A549 (cell line): ENCODE data around the gene SLC37A2. TPM values are rescaled to one million over a fixed set of nuclear protein-coding genes. Genes with fewer than 3 reads are reported as not detected.

Experiments used
- ATAC-seq, 2 experiments: fragments of 200-7000 bp in 1 of 2; fragments of >200 bp in 1 of 2; cut with Nextera tagmentation in 1 of 2; cut with Tn5 transposase in 1 of 2; 3 replicates each; pipeline versions ENCODE4 v1.8.0 to v1.9.1; 2018 to 2020; ENCODE audit warnings: mild to moderate bottlenecking in 1 of 2, moderate library complexity in 1 of 2
- CTCF ChIA-PET: fragments of 300-600 bp; sonication (Branson Sonifier 250); formaldehyde crosslinking; extraction: SDS; loops from one replicate; lab custom pipeline; 2021; ENCODE audit warnings: antibody characterized with exemption, inconsistent platforms; lab: Yijun Ruan, JAX
- POLR2A ChIA-PET: fragments of 350-600 bp; formaldehyde crosslinking; extraction: SDS; loops from one replicate; lab custom pipeline; 2021; ENCODE audit warnings: antibody characterized with exemption, inconsistent platforms; lab: Yijun Ruan, JAX
- DNase-seq, 2 experiments: peaks; one replicate each; pipeline versions ENCODE4 v3.0.0 to v3.0.0-alpha.2; 2011 to 2016; ENCODE audit warnings: low read depth in 1 of 2, low spot score in 1 of 2
- FAIRE-seq: peaks from 2 replicates; lab custom pipeline; 2011; peaks lifted over from hg19 to GRCh38; lab: Jason Lieb, UNC
- H3K27ac ChIP-seq, 2 experiments: fragments of >200 bp; sonication (Bioruptor Twin); formaldehyde crosslinking; 3 replicates each; pipeline ENCODE4 v1.5.1; 2016 to 2017
- H3K4me1 ChIP-seq: fragments of >200 bp; sonication (Bioruptor Twin); formaldehyde crosslinking; 3 replicates; pipeline ENCODE4 v1.6.1; 2016
- H3K4me2 ChIP-seq: fragments of >200 bp; sonication (Bioruptor Twin); formaldehyde crosslinking; 3 replicates; pipeline ENCODE4 v1.6.1; 2016
- H3K4me3 ChIP-seq: fragments of >200 bp; sonication (Bioruptor Twin); formaldehyde crosslinking; 3 replicates; pipeline ENCODE4 v1.5.1; 2016
- H3K9me3 ChIP-seq: fragments of >200 bp; sonication (Bioruptor Twin); formaldehyde crosslinking; 3 replicates; pipeline ENCODE4 v1.6.1; 2016
- CBX2 ChIP-seq: fragments of 200-600 bp; sonication (generic); IDR thresholded peaks from 2 replicates; pipeline ENCODE4 v1.6.1; 2016; ENCODE audit warnings: low read depth, mild to moderate bottlenecking, borderline replicate concordance
- CBX8 ChIP-seq: fragments of 200-600 bp; sonication (generic); IDR thresholded peaks from 2 replicates; pipeline ENCODE4 v1.6.1; 2016
- CHD2 ChIP-seq: fragments of 150-350 bp; IDR thresholded peaks from 2 replicates; pipeline ENCODE4 v1.6.1; 2014; ENCODE audit warnings: low read length; ENCODE audit not compliant: partially characterized antibody
- EHF ChIP-seq: fragments of 250-450 bp; sonication (Bioruptor Pico); IDR thresholded peaks from 2 replicates; pipeline ENCODE4 v1.5.0; 2020; ENCODE audit warnings: mild to moderate bottlenecking
- ESRRA ChIP-seq: fragments of 150-350 bp; IDR thresholded peaks from 2 replicates; pipeline ENCODE4 v1.6.1; 2014; ENCODE audit warnings: mild to moderate bottlenecking, low read length, borderline replicate concordance
- FOXS1 ChIP-seq: fragments of 250-450 bp; sonication (Bioruptor Pico); IDR thresholded peaks from 2 replicates; pipeline ENCODE4 v1.5.0; 2020; ENCODE audit warnings: mild to moderate bottlenecking, moderate library complexity
- GATA3 ChIP-seq: IDR thresholded peaks from 2 replicates; pipeline ENCODE4 v1.6.1; 2012; ENCODE audit warnings: borderline replicate concordance
- HDAC2 ChIP-seq: fragments of 200-600 bp; sonication (generic); IDR thresholded peaks from 2 replicates; pipeline ENCODE4 v1.6.1; 2016
- HEYL ChIP-seq: fragments of 250-450 bp; sonication (Bioruptor Pico); IDR thresholded peaks from 2 replicates; pipeline ENCODE4 v1.8.0; 2021; ENCODE audit warnings: mild to moderate bottlenecking, moderate library complexity
- KDM1A ChIP-seq: fragments of 200-600 bp; sonication (generic); IDR thresholded peaks from 2 replicates; pipeline ENCODE4 v1.6.1; 2016; ENCODE audit warnings: low read depth, mild to moderate bottlenecking
- MAZ ChIP-seq: fragments of 150-350 bp; IDR thresholded peaks from 2 replicates; pipeline ENCODE4 v1.6.1; 2014; ENCODE audit warnings: antibody characterized with exemption, low read depth, low read length, borderline replicate concordance
- NFE2L2 ChIP-seq: fragments of 150-350 bp; conservative IDR thresholded peaks from 2 replicates; pipeline ENCODE4 v1.6.1; 2014; ENCODE audit warnings: low read length
- NPAS2 ChIP-seq: fragments of 250-450 bp; sonication (Bioruptor Pico); IDR thresholded peaks from 2 replicates; pipeline ENCODE4 v1.8.0; 2022; ENCODE audit warnings: mild to moderate bottlenecking, moderate library complexity, borderline replicate concordance
- NR3C1 ChIP-seq: fragments of >200 bp; sonication (Bioruptor Twin); formaldehyde crosslinking; IDR thresholded peaks from 3 replicates; pipeline ENCODE4 v1.6.1; 2017
- RNF2 ChIP-seq: fragments of 200-600 bp; sonication (generic); IDR thresholded peaks from 2 replicates; pipeline ENCODE4 v1.6.1; 2016; ENCODE audit warnings: low read depth, mild to moderate bottlenecking, antibody characterized with exemption, moderate library complexity, borderline replicate concordance
- TFCP2L1 ChIP-seq: fragments of 250-450 bp; sonication (Bioruptor Pico); IDR thresholded peaks from 2 replicates; pipeline ENCODE4 v1.5.0; 2021; ENCODE audit warnings: mild to moderate bottlenecking
- ZFP36 ChIP-seq: fragments of 450-650 bp; IDR thresholded peaks from 2 replicates; pipeline ENCODE4 v1.6.1; 2014; ENCODE audit warnings: borderline replicate concordance; ENCODE audit not compliant: partially characterized antibody
- ZNF302 ChIP-seq: fragments of 250-450 bp; sonication (Bioruptor Pico); IDR thresholded peaks from 2 replicates; pipeline ENCODE4 v1.9.0; 2021; ENCODE audit warnings: inconsistent platforms, mild to moderate bottlenecking, moderate library complexity
- WGBS: methylation state at CpG from one replicate; pipeline ENCODE4 v1.1.6; 2017; ENCODE audit errors: missing lambda C conversion rate; 5-methylcytosine and 5-hydroxymethylcytosine counted together
- polyA minus RNA-seq: library from RNA; depleted of rRNA, polyadenylated mRNA; stranded (reverse); fragments of >200 nt; gene quantifications from 2 replicates; pipeline ENCODE4 v1.2.3, GENCODE V29; 2011; rRNA and poly(A)+ RNA removed
- polyA plus RNA-seq, 4 experiments: library from polyadenylated mRNA; depleted of rRNA in 3 of 4; stranded (reverse); fragments of >200 nt; fragmentation: RNase III in 1 of 4; extraction: RNeasy Plus Mini Kit Qiagen cat#74134 plus additional on column Dnase treatment in 1 of 4; gene quantifications; 2 replicates in 3 of 4; 3 replicates in 1 of 4; pipeline ENCODE4 v1.2.3, GENCODE V29; 2011 to 2017
- TF ChIP-seq, protein P1 (sequence below): IDR thresholded peaks from 2 replicates; pipeline ENCODE4 v1.6.1; 2012; ENCODE audit warnings: low read depth, borderline replicate concordance
- TF ChIP-seq, protein P2 (sequence below): fragments of >200 bp; sonication (Bioruptor Twin); formaldehyde crosslinking; IDR thresholded peaks from 3 replicates; pipeline ENCODE4 v1.5.1; 2016
- TF ChIP-seq, protein P3 (sequence below): IDR thresholded peaks from 2 replicates; pipeline ENCODE4 v1.6.1; 2012
- TF ChIP-seq, protein P4 (sequence below): fragments of >200 bp; sonication (Bioruptor Twin); formaldehyde crosslinking; IDR thresholded peaks from 3 replicates; pipeline ENCODE4 v1.6.1; 2016

SLC37A2 gene
- 0.13 and 0.20 TPM in 2 replicates for polyA plus RNA-seq (2011; rRNA removed)
- polyA plus RNA-seq (2012; cell fraction: cytosol; rRNA removed) = 0.08 and 0.14 TPM in 2 replicates
- 0.43 and 0.77 TPM in 2 replicates for polyA plus RNA-seq (2012; cell fraction: nucleus; rRNA removed)
- 0.07 to 0.14 TPM (median 0.08 TPM) in 3 replicates for polyA plus RNA-seq (2017; fragmentation: RNase III; extraction: RNeasy Plus Mini Kit Qiagen cat#74134 plus additional on column Dnase treatment)
- polyA minus RNA-seq = 0.15 and 0.95 TPM in 2 replicates

DNA sequence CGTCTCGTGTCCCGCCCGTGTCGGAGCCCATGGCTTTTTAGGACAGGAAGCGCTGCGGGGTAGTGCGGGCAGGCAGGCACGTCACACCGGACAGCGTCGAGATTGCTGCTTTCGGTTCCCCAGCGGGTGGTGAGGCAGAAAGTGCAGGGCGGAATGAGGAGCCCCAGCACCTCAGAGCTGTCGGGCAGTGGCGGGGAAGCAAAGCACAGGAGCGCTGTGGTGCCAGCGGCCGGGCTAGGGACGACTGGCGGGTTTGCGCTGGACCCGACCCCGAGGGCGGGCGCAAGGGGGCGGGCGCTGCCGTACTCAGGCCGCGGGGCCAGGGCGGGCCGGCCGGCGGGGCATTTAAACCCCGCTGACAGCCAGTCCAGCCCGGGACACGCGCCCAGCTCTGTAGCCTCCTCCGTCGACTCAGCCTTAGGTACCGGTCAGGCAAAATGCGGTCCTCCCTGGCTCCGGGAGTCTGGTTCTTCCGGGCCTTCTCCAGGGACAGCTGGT, at the start of gene SLC37A2:
TSS of gene SLC37A2 (plus strand) at position 375 of the 498 bp plus-strand sequence. CDS start at position 438, 63 bp downstream.
- FAIRE-seq (no peak), DNase-seq (peak; percentile 11 to 44), ATAC-seq (peak; percentile 93 to 96)
- H3K27ac ChIP-seq = peak within 1 kb of the TSS; percentile 5 to 72; a peak in 4 of 6 replicates
- ChIA-PET CTCF (interaction anchor here (0.7 kb wide), 1 partner anchor 19 kb away, joined by 4 read pairs; no protein-coding TSS in a partner anchor), POLR2A (no interaction called here)
- H3K4me1 ChIP-seq = no peaks in the 10 kb centered on the region
- H3K4me2 ChIP-seq = peak within 1 kb of the TSS; percentile 90
- peak within 1 kb of the TSS; percentile 59 for H3K4me3 ChIP-seq
- no peaks in the 10 kb centered on the region for H3K9me3 ChIP-seq
- 4% methylated on average over 14 of the region's 46 CpGs for WGBS
- TF ChIP-seq TFCP2L1 (no peak), ZNF302 (no peak), KDM1A (no peak), NFE2L2 (no peak), CBX2 (no peak), CBX8 (no peak)
- TF ChIP-seq, protein P1, sequence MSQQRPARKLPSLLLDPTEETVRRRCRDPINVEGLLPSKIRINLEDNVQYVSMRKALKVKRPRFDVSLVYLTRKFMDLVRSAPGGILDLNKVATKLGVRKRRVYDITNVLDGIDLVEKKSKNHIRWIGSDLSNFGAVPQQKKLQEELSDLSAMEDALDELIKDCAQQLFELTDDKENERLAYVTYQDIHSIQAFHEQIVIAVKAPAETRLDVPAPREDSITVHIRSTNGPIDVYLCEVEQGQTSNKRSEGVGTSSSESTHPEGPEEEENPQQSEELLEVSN = no peak
- TF ChIP-seq, protein P2, sequence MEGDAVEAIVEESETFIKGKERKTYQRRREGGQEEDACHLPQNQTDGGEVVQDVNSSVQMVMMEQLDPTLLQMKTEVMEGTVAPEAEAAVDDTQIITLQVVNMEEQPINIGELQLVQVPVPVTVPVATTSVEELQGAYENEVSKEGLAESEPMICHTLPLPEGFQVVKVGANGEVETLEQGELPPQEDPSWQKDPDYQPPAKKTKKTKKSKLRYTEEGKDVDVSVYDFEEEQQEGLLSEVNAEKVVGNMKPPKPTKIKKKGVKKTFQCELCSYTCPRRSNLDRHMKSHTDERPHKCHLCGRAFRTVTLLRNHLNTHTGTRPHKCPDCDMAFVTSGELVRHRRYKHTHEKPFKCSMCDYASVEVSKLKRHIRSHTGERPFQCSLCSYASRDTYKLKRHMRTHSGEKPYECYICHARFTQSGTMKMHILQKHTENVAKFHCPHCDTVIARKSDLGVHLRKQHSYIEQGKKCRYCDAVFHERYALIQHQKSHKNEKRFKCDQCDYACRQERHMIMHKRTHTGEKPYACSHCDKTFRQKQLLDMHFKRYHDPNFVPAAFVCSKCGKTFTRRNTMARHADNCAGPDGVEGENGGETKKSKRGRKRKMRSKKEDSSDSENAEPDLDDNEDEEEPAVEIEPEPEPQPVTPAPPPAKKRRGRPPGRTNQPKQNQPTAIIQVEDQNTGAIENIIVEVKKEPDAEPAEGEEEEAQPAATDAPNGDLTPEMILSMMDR = no peak

DNA sequence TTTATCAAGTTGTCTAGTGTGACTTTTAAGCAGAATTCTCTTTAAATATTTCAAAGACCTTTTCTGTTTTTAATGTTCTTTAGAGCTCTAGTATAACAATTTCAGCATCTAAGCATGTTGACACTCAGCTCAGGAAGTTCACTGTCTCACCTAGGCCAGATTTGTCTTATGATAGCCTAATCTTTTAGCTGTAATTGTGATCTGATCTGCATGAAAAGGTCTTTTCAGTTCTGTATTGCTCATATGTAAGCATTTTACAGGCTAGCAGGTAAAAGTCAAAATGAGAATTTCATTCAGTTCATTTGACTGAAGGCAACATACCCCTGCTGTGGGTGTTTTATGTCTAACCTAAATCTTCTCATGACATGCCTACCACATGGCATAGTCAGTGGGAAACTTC, 46.7 kb upstream of the SLC37A2 start:
- H3K27ac ChIP-seq = no peak overlapping the region
- H3K9me3 ChIP-seq = no peaks in the 10 kb centered on the region
- H3K4me3 ChIP-seq = no peak overlapping the region
- DNase-seq (no peak), ATAC-seq (no peak), FAIRE-seq (no peak)
- ChIA-PET POLR2A (no interaction called here), CTCF (no interaction called here)
- H3K4me1 ChIP-seq = peaks cover 3% of the 10 kb centered on the region; the same call in 2 of the 3 replicates
- H3K4me2 ChIP-seq = no peak overlapping the region
- TF ChIP-seq MAZ = no peak
- no peak for TF ChIP-seq ZFP36
- no peak for TF ChIP-seq ZNF302
- no peak for TF ChIP-seq FOXS1 (CRISPR knock-in tag)
- TF ChIP-seq NPAS2 (CRISPR knock-in tag) = no peak
- TF ChIP-seq HDAC2 = no peak
- TF ChIP-seq GATA3 = no peak
- no peak for TF ChIP-seq NFE2L2
- no peak for TF ChIP-seq NR3C1
- TF ChIP-seq HEYL (CRISPR knock-in tag) = no peak
- TF ChIP-seq CBX8 = no peak
- TF ChIP-seq, protein P3, sequence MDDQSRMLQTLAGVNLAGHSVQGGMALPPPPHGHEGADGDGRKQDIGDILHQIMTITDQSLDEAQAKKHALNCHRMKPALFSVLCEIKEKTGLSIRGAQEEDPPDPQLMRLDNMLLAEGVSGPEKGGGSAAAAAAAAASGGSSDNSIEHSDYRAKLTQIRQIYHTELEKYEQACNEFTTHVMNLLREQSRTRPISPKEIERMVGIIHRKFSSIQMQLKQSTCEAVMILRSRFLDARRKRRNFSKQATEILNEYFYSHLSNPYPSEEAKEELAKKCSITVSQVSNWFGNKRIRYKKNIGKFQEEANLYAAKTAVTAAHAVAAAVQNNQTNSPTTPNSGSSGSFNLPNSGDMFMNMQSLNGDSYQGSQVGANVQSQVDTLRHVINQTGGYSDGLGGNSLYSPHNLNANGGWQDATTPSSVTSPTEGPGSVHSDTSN = no peak
- TF ChIP-seq EHF (CRISPR knock-in tag) = no peak
- no peak for TF ChIP-seq ESRRA
- no peak for TF ChIP-seq CHD2
- TF ChIP-seq, protein P4, sequence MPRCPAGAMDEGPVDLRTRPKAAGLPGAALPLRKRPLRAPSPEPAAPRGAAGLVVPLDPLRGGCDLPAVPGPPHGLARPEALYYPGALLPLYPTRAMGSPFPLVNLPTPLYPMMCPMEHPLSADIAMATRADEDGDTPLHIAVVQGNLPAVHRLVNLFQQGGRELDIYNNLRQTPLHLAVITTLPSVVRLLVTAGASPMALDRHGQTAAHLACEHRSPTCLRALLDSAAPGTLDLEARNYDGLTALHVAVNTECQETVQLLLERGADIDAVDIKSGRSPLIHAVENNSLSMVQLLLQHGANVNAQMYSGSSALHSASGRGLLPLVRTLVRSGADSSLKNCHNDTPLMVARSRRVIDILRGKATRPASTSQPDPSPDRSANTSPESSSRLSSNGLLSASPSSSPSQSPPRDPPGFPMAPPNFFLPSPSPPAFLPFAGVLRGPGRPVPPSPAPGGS = no peak
- no peak for TF ChIP-seq RNF2
